ENCODE data around the gene ASIC1. TPM values are rescaled to one million over a fixed set of nuclear protein-coding genes. Genes with fewer than 3 reads are reported as not detected.
"Not testable (repeated sequence)": the region's sequence is repeated elsewhere in the genome, so short reads cannot be mapped to it uniquely, and the experiment has no call there.

The ASIC1 gene
- total RNA-seq, 4 donors from 2014 or later, result 0.59 to 2.2 (median 1.5) TPM

- no peak for TF ChIP-seq POLR2A (IDR thresholded peaks at IDR 0.05)
- no peak for TF ChIP-seq CTCF (IDR thresholded peaks at IDR 0.05)
- TF ChIP-seq POLR2AphosphoS5 (IDR thresholded peaks at IDR 0.05), result no peak
- TF ChIP-seq EP300 (IDR thresholded peaks at IDR 0.05), result no peak
- DNase-seq (ENCODE audit: low spot score in 2 of 2), result no peak
- no peaks in the 10 kb centered on the region for H3K36me3 ChIP-seq
- no peak overlapping the region for H3K27ac ChIP-seq
- WGBS, result 77% methylated on average over 8 of the region's 8 CpGs
- no peaks in the 10 kb centered on the region for H3K27me3 ChIP-seq
- no peaks in the 10 kb centered on the region for H3K9me3 ChIP-seq
- peaks cover 10% of the 10 kb centered on the region for H3K4me1 ChIP-seq
- H3K4me3 ChIP-seq, result peak overlapping the region; percentile 87
These were observed 33.2 kb upstream of the ASIC1 start for GRCh38 chr12:50024227-50024626.

- H3K27ac ChIP-seq, result no peak overlapping the region
- WGBS, result 2% methylated on average over 14 of the region's 16 CpGs
- peaks cover 10% of the 10 kb centered on the region for H3K4me1 ChIP-seq
- H3K27me3 ChIP-seq, result no peaks in the 10 kb centered on the region
- H3K9me3 ChIP-seq, result no peaks in the 10 kb centered on the region
- H3K36me3 ChIP-seq, result no peaks in the 10 kb centered on the region
- TF ChIP-seq CTCF (IDR thresholded peaks at IDR 0.05) (no peak), EP300 (IDR thresholded peaks at IDR 0.05) (no peak), POLR2A (IDR thresholded peaks at IDR 0.05) (no peak), POLR2AphosphoS5 (IDR thresholded peaks at IDR 0.05) (no peak)
- no peak for DNase-seq (ENCODE audit: low spot score in 2 of 2)
- H3K4me3 ChIP-seq, result peak overlapping the region; percentile 87
These were observed 32.6 kb upstream of the ASIC1 start for GRCh38 chr12:50024805-50025186.

- no peak for TF ChIP-seq CTCF (IDR thresholded peaks at IDR 0.05)
- TF ChIP-seq POLR2AphosphoS5 (IDR thresholded peaks at IDR 0.05), result peak in 1 of 3 donors; percentile 75
- no peak for TF ChIP-seq POLR2A (IDR thresholded peaks at IDR 0.05)
- DNase-seq (ENCODE audit: low spot score in 2 of 2), result peak; percentile 96 to 97
- 6% methylated on average over 42 of the region's 47 CpGs for WGBS
- no peaks in the 10 kb centered on the region for H3K27me3 ChIP-seq
- peaks cover 10% of the 10 kb centered on the region for H3K4me1 ChIP-seq
- H3K36me3 ChIP-seq, result no peaks in the 10 kb centered on the region
- peak within 1 kb of the TSS; percentile 87 for H3K4me3 ChIP-seq
- no peak within 1 kb of the TSS for H3K27ac ChIP-seq
- no peaks in the 10 kb centered on the region for H3K9me3 ChIP-seq
These were observed 32.0 kb upstream of the ASIC1 start, which contains the start of gene RACGAP1 for GRCh38 chr12:50025187-50026059. Gene RACGAP1, minus strand, starts transcription at chr12:50025494. Its CDS starts 8,779 bp downstream, at chr12:50016715.

- no peak for TF ChIP-seq POLR2AphosphoS5 (IDR thresholded peaks at IDR 0.05)
- TF ChIP-seq EP300 (IDR thresholded peaks at IDR 0.05), result no peak
- TF ChIP-seq POLR2A (IDR thresholded peaks at IDR 0.05), result no peak
- no peak for TF ChIP-seq CTCF (IDR thresholded peaks at IDR 0.05)
These were observed 30.7 kb upstream of the ASIC1 start for GRCh38 chr12:50026691-50027090.

GRCh38 chr12:50030449-50030848 is 26.9 kb upstream of the ASIC1 start:
- not testable (repeated sequence) for H3K4me1 ChIP-seq; H3K36me3 ChIP-seq; H3K27ac ChIP-seq; DNase-seq (ENCODE audit: low spot score in 2 of 2); H3K4me3 ChIP-seq; H3K9me3 ChIP-seq
- H3K27me3 ChIP-seq, result peaks cover 10% of the 10 kb centered on the region
- 90% methylated on average over 9 of the region's 9 CpGs for WGBS

More at GRCh38 chr12:50026691-50027090, 30.7 kb upstream of the ASIC1 start:
- Histone ChIP-seq H3K9me3 (no peaks in the 10 kb centered on the region), H3K27me3 (no peaks in the 10 kb centered on the region), H3K27ac (no peak overlapping the region), H3K4me3 (no peak overlapping the region), H3K36me3 (no peaks in the 10 kb centered on the region), H3K4me1 (peaks cover 10% of the 10 kb centered on the region)
- WGBS, result 93% methylated on average over 3 of the region's 3 CpGs
- DNase-seq (ENCODE audit: low spot score in 2 of 2), result no peak
